ENCODE measurements around the gene SYT8. TPM values are rescaled to one million over a fixed set of nuclear protein-coding genes. Genes with fewer than 3 reads are reported as not detected.

Gene SYT8
- total and polyA plus RNA-seq, 2 of the 8 experiments (the other 6 are each of a cell fraction or from before 2014, with no cell fraction given): not detected

GRCh38 chr11:1803246-1803645, 31.5 kb upstream of the SYT8 start:
- Histone ChIP-seq H3K27me3 (replicated peaks in 1 of 4; ENCODE audit: control insufficient read depth in 3 of 4, extremely low read depth in 1 of 4, insufficient read depth in 3 of 4, low read length in 3 of 4) (peaks cover 0 to 2% (median 1%) of the 10 kb centered on the region in 4 experiments; a peak in 3 of 7 replicates), H3K23ac (ENCODE audit: insufficient read length) (no peak overlapping the region), H3K23me2 (ENCODE audit: low read depth, low read length) (no peaks in the 10 kb centered on the region), H3K56ac (replicated peaks; ENCODE audit: insufficient read length, low read depth, low read length) (no peak overlapping the region), H3K4me1 (replicated peaks in 1 of 4; ENCODE audit: control insufficient read depth in 3 of 4, insufficient read depth in 4 of 4, low read length in 3 of 4) (0 out of 7 replicates have a peak, but pooled peaks cover 0 to 3% (median 0%) of the 10 kb centered on the region in 4 experiments), H4K20me1 (replicated peaks in 1 of 2; ENCODE audit: control insufficient read depth in 1 of 2, insufficient read depth in 2 of 2, low read length in 2 of 2) (no peaks in the 10 kb centered on the region), H4K91ac (replicated peaks; ENCODE audit: insufficient read length, low read length) (no peak overlapping the region), H2AFZ (ENCODE audit: low read length) (no peak overlapping the region), H3K36me3 (ENCODE audit: control insufficient read depth in 2 of 4, insufficient read depth in 4 of 4, low read length in 3 of 4) (no peaks in the 10 kb centered on the region), H3K4me3 (ENCODE audit: extremely low read depth in 1 of 4, insufficient read depth in 2 of 4, low read depth in 3 of 4, low read length in 4 of 4) (no peak overlapping the region), H2BK20ac (ENCODE audit: low read length) (no peak overlapping the region), H3K79me1 (ENCODE audit: low read depth, low read length) (no peaks in the 10 kb centered on the region), H4K8ac (ENCODE audit: extremely low read depth, insufficient read depth, low read length) (no peak overlapping the region), H4K5ac (ENCODE audit: insufficient read length, low read depth, low read length) (no peak overlapping the region), H3K18ac (ENCODE audit: extremely low read depth, low read length) (no peak overlapping the region), H2BK15ac (ENCODE audit: low read length) (no peak overlapping the region), H3K14ac (ENCODE audit: insufficient read length) (no peak overlapping the region), H2BK12ac (ENCODE audit: low read depth, low read length) (no peak overlapping the region), H3K4me2 (ENCODE audit: insufficient read depth in 1 of 2, low read depth in 2 of 2, low read length in 2 of 2) (no peak overlapping the region), H2BK5ac (ENCODE audit: low read depth, low read length) (no peak overlapping the region), H2AK5ac (ENCODE audit: low read depth, low read length) (no peak overlapping the region), H3K79me2 (ENCODE audit: control insufficient read depth in 1 of 2, insufficient read depth in 2 of 2, low read length in 2 of 2) (no peaks in the 10 kb centered on the region), H3K27ac (ENCODE audit: low read depth, low read length) (no peak overlapping the region), H3K9ac (replicated peaks in 1 of 4; ENCODE audit: extremely low read depth in 1 of 4, low read depth in 3 of 4, low read length in 3 of 4) (no peak overlapping the region), H3K4ac (replicated peaks; ENCODE audit: insufficient read length, low read depth, low read length) (no peak overlapping the region), H2BK120ac (replicated peaks; ENCODE audit: low read depth, low read length) (no peak overlapping the region), H3K9me3 (ENCODE audit: insufficient read depth in 2 of 2, low read depth in 1 of 2, low read length in 1 of 2) (no peaks in the 10 kb centered on the region; a peak in 1 of 4 replicates)
- TF ChIP-seq ZNF274 (IDR thresholded peaks at IDR 0.05; ENCODE audit: borderline replicate concordance, extremely low read depth, low read length) (no peak), PHF8 (conservative IDR thresholded peaks at IDR 0.05; ENCODE audit: low read depth, low read length) (no peak), TEAD4 (IDR thresholded peaks at IDR 0.05; ENCODE audit: low read depth, low read length) (no peak), SIN3A (conservative IDR thresholded peaks at IDR 0.05 in 1 of 2, IDR thresholded peaks at IDR 0.05 in 1 of 2; ENCODE audit: low read depth in 1 of 2, low read length in 2 of 2) (no peak), EGR1 (IDR thresholded peaks at IDR 0.05; ENCODE audit: borderline replicate concordance, low read depth, low read length) (no peak), CBX5 (IDR thresholded peaks at IDR 0.05; ENCODE audit: low read depth, low read length) (no peak), ATF2 (IDR thresholded peaks at IDR 0.05; ENCODE audit: low read length) (no peak)
- FAIRE-seq: no peak
- WGBS, 2 experiments (ENCODE audit: extremely low coverage in 1 of 2, insufficient coverage in 1 of 2, insufficient read length in 1 of 2, insufficient replicate concordance in 2 of 2, low coverage in 1 of 2, low lambda C conversion rate in 2 of 2, missing lambda C conversion rate in 1 of 2): 94% methylated on average over 14 of the region's 20 CpGs; no CpG with 5 or more reads in 1 of the 2 experiments
- ChIA-PET CTCF (ENCODE audit: partially characterized antibody) (interaction anchor here (0.6 to 6.8 kb wide), 7 partner anchors 22 to 361 kb away, joined by 3 to 38 read pairs (median 5); no protein-coding TSS in a partner anchor), POLR2A (ENCODE audit: partially characterized antibody) (no interaction called here)
- DNase-seq (ENCODE audit: low read depth in 1 of 2, low spot score in 2 of 2): no peak
